H1 (cell line): ENCODE data around the gene PAX7. TPM values are rescaled to one million over a fixed set of nuclear protein-coding genes. Genes with fewer than 3 reads are reported as not detected.

Source experiments
- CTCF ChIA-PET: fragments of 300-600 bp; sonication (Branson Sonifier 250); formaldehyde crosslinking; loops from one replicate; lab custom pipeline; 2021; ENCODE audit not compliant: partially characterized antibody; lab: Charles Lee
- POLR2A ChIA-PET: fragments of 300-600 bp; sonication (Branson Sonifier 250); formaldehyde crosslinking; loops from one replicate; lab custom pipeline; 2021; ENCODE audit warnings: inconsistent platforms; ENCODE audit not compliant: partially characterized antibody; lab: Charles Lee
- DNase-seq, 2 experiments: peaks; one replicate each; pipeline versions ENCODE4 v3.0.0 to v3.0.0-alpha.2; 2010 to 2022; ENCODE audit warnings: low spot score in 2 of 2, low read depth in 1 of 2, mixed read lengths in 1 of 2
- FAIRE-seq: peaks from 2 replicates; lab custom pipeline; 2011; peaks lifted over from hg19 to GRCh38; lab: Jason Lieb, UNC
- H2AFZ ChIP-seq: 2 replicates; pipeline ENCODE4 v1.8.1; 2012; ENCODE audit warnings: low read length, inconsistent platforms
- H2AK5ac ChIP-seq: 2 replicates; pipeline ENCODE4 v1.6.1; 2013; ENCODE audit warnings: low read depth, low read length
- H2BK120ac ChIP-seq: replicated peaks from 2 replicates; pipeline ENCODE3; 2013; ENCODE audit warnings: low read depth, low read length, inconsistent platforms
- H2BK12ac ChIP-seq: 2 replicates; pipeline ENCODE4 v1.6.1; 2013; ENCODE audit warnings: low read depth, low read length
- H2BK15ac ChIP-seq: 2 replicates; pipeline ENCODE4 v1.6.1; 2013; ENCODE audit warnings: low read length
- H2BK20ac ChIP-seq: 2 replicates; pipeline ENCODE4 v1.6.1; 2013; ENCODE audit warnings: low read length
- H2BK5ac ChIP-seq: 2 replicates; pipeline ENCODE4 v1.6.1; 2013; ENCODE audit warnings: low read depth, low read length
- H3K14ac ChIP-seq: 2 replicates; pipeline ENCODE4 v1.6.1; 2013; ENCODE audit warnings: inconsistent platforms; ENCODE audit not compliant: insufficient read length
- H3K18ac ChIP-seq: 2 replicates; pipeline ENCODE4 v1.6.1; 2013; ENCODE audit warnings: low read length; ENCODE audit errors: extremely low read depth
- H3K23ac ChIP-seq: 2 replicates; pipeline ENCODE4 v1.6.1; 2013; ENCODE audit warnings: inconsistent platforms; ENCODE audit not compliant: insufficient read length
- H3K23me2 ChIP-seq: 2 replicates; pipeline ENCODE4 v1.6.1; 2013; ENCODE audit warnings: low read depth, low read length
- H3K27ac ChIP-seq: 2 replicates; pipeline ENCODE4 v1.6.1; 2011; ENCODE audit warnings: low read depth, low read length, inconsistent platforms
- H3K27me3 ChIP-seq, 4 experiments: replicated peaks in 1 of 4; 1 replicate in 1 of 4; 2 replicates in 3 of 4; pipeline versions ENCODE4 v1.6.1 to v1.8.1; 2011 to 2013; ENCODE audit warnings: low read length in 3 of 4, mild to moderate bottlenecking in 3 of 4, inconsistent platforms in 2 of 4, mixed read lengths in 2 of 4, moderate library complexity in 1 of 4; ENCODE audit not compliant: control insufficient read depth in 3 of 4, insufficient read depth in 3 of 4; ENCODE audit errors: extremely low read depth in 1 of 4
- H3K36me3 ChIP-seq, 4 experiments: 2 replicates each; pipeline versions ENCODE4 v1.6.1 to v1.8.1; 2011 to 2013; ENCODE audit warnings: mild to moderate bottlenecking in 4 of 4, low read length in 3 of 4, moderate library complexity in 2 of 4, control low read depth in 1 of 4, inconsistent platforms in 1 of 4; ENCODE audit not compliant: insufficient read depth in 4 of 4, control insufficient read depth in 2 of 4
- H3K4ac ChIP-seq: replicated peaks from 2 replicates; pipeline ENCODE3; 2013; ENCODE audit warnings: low read length, low read depth, mixed read lengths, inconsistent platforms; ENCODE audit not compliant: insufficient read length
- H3K4me1 ChIP-seq, 4 experiments: replicated peaks in 1 of 4; 1 replicate in 1 of 4; 2 replicates in 3 of 4; pipeline versions ENCODE4 v1.6.1 to v1.8.1; 2011 to 2013; ENCODE audit warnings: low read length in 3 of 4, inconsistent platforms in 2 of 4, mixed read lengths in 1 of 4; ENCODE audit not compliant: insufficient read depth in 4 of 4, control insufficient read depth in 3 of 4
- H3K4me2 ChIP-seq, 2 experiments: 2 replicates each; pipeline versions ENCODE4 v1.6.1 to v1.8.1; 2011 to 2013; ENCODE audit warnings: low read depth in 2 of 2, low read length in 2 of 2, control low read depth in 1 of 2, inconsistent platforms in 1 of 2, mild to moderate bottlenecking in 1 of 2; ENCODE audit not compliant: insufficient read depth in 1 of 2
- H3K4me3 ChIP-seq, 4 experiments: fragments of 200-600, 300-600 bp in 1 of 4; sonication (generic), shearing (Covaris generic), sonication (Bioruptor Twin) in 1 of 4; 2 replicates each; pipeline versions ENCODE4 v1.5.1 to v1.8.1; 2011 to 2016; ENCODE audit warnings: low read length in 4 of 4, low read depth in 3 of 4, control low read depth in 2 of 4, inconsistent platforms in 2 of 4, mild to moderate bottlenecking in 2 of 4, mixed read lengths in 1 of 4, moderate library complexity in 1 of 4; ENCODE audit not compliant: insufficient read depth in 2 of 4; ENCODE audit errors: extremely low read depth in 1 of 4
- H3K56ac ChIP-seq: replicated peaks from 2 replicates; pipeline ENCODE3; 2013; ENCODE audit warnings: low read depth, mild to moderate bottlenecking, mixed read lengths, low read length, inconsistent platforms; ENCODE audit not compliant: insufficient read length
- H3K79me1 ChIP-seq: 2 replicates; pipeline ENCODE4 v1.6.1; 2013; ENCODE audit warnings: low read depth, low read length, control low read depth
- H3K79me2 ChIP-seq, 2 experiments: 2 replicates each; pipeline versions ENCODE4 v1.6.1 to v1.8.1; 2012 to 2013; ENCODE audit warnings: low read length in 2 of 2, mild to moderate bottlenecking in 2 of 2, inconsistent platforms in 1 of 2; ENCODE audit not compliant: insufficient read depth in 2 of 2, control insufficient read depth in 1 of 2
- H3K9ac ChIP-seq, 4 experiments: replicated peaks in 1 of 4; 1 replicate in 1 of 4; 2 replicates in 3 of 4; pipeline versions ENCODE4 v1.6.1 to v1.8.1; 2011 to 2013; ENCODE audit warnings: low read depth in 3 of 4, low read length in 3 of 4, control low read depth in 2 of 4, mild to moderate bottlenecking in 2 of 4, moderate library complexity in 2 of 4, inconsistent platforms in 1 of 4; ENCODE audit errors: extremely low read depth in 1 of 4
- H3K9me3 ChIP-seq, 2 experiments: 2 replicates each; pipeline versions ENCODE4 v1.6.1 to v1.8.1; 2012 to 2013; ENCODE audit warnings: mild to moderate bottlenecking in 2 of 2, moderate library complexity in 2 of 2, control low read depth in 1 of 2, inconsistent platforms in 1 of 2, low read depth in 1 of 2, low read length in 1 of 2, mixed read lengths in 1 of 2; ENCODE audit not compliant: insufficient read depth in 2 of 2
- H4K20me1 ChIP-seq, 2 experiments: replicated peaks in 1 of 2; 2 replicates each; pipeline versions ENCODE3 to v1.8.1; 2011 to 2013; ENCODE audit warnings: inconsistent platforms in 2 of 2, low read length in 2 of 2, mild to moderate bottlenecking in 1 of 2; ENCODE audit not compliant: insufficient read depth in 2 of 2, control insufficient read depth in 1 of 2
- H4K5ac ChIP-seq: 2 replicates; pipeline ENCODE4 v1.6.1; 2013; ENCODE audit warnings: low read length, low read depth, mixed read lengths, inconsistent platforms; ENCODE audit not compliant: insufficient read length
- H4K8ac ChIP-seq: 2 replicates; pipeline ENCODE4 v1.8.0; 2013; ENCODE audit warnings: mild to moderate bottlenecking, moderate library complexity, low read length, inconsistent platforms; ENCODE audit not compliant: insufficient read depth; ENCODE audit errors: extremely low read depth
- H4K91ac ChIP-seq: replicated peaks from 2 replicates; pipeline ENCODE3; 2013; ENCODE audit warnings: low read length, mixed read lengths, inconsistent platforms; ENCODE audit not compliant: insufficient read length
- HDAC2 ChIP-seq, 2 experiments: fragments of 300-600 bp in 1 of 2; sonication (generic) in 1 of 2; IDR thresholded peaks; 2 replicates each; pipeline ENCODE4 v1.6.1; 2011 to 2012; ENCODE audit warnings: low read depth in 2 of 2, low read length in 2 of 2, mild to moderate bottlenecking in 2 of 2, moderate library complexity in 2 of 2, borderline replicate concordance in 1 of 2, inconsistent platforms in 1 of 2
- RAD21 ChIP-seq, 2 experiments: IDR thresholded peaks in 1 of 2; conservative IDR thresholded peaks in 1 of 2; 2 replicates each; pipeline ENCODE4 v1.6.1; 2011; ENCODE audit warnings: low read depth in 2 of 2, low read length in 2 of 2, improper control_type of control experiment in 1 of 2, inconsistent platforms in 1 of 2, mild to moderate bottlenecking in 1 of 2, moderate library complexity in 1 of 2
- WGBS, 2 experiments: shearing (Covaris generic) in 1 of 2; methylation state at CpG; one replicate each; pipeline versions ENCODE4 v1.1.6 to v1.1.7; 2013 to 2015; ENCODE audit warnings: low lambda C conversion rate in 2 of 2, mixed read lengths in 2 of 2, inconsistent platforms in 1 of 2, low coverage in 1 of 2, missing lambda C conversion rate in 1 of 2; ENCODE audit not compliant: insufficient replicate concordance in 2 of 2, insufficient coverage in 1 of 2, insufficient read length in 1 of 2; ENCODE audit errors: extremely low coverage in 1 of 2, missing lambda C conversion rate in 1 of 2; 5-methylcytosine and 5-hydroxymethylcytosine counted together
- polyA plus RNA-seq, 7 experiments: library from polyadenylated mRNA; depleted of rRNA in 3 of 7; stranded (reverse) in 5 of 7; unstranded in 2 of 7; fragments of >200 nt in 5 of 7; fragments of 200-250 nt in 2 of 7; gene quantifications; 1 replicate in 5 of 7; 2 replicates in 1 of 7; 4 replicates in 1 of 7; pipeline versions ENCODE4 v1.2.1 to v1.2.3, GENCODE V29; 2011 to 2013; ENCODE audit warnings: missing spikeins in 2 of 7, mixed read lengths in 2 of 7
- total RNA-seq: library from RNA; stranded (reverse); fragmentation: NEBNext Ultra II Directional; extraction: Animal tissue kit (Norgen Biotek cat#: 25700); gene quantifications from 2 replicates; pipeline ENCODE4 v1.2.1, GENCODE V29; 2021
- TF ChIP-seq, protein P1 (sequence below), 3 experiments: IDR thresholded peaks; 1 replicate in 2 of 3; 2 replicates in 1 of 3; pipeline versions ENCODE4 v1.5.1 to v1.6.1; 2011; ENCODE audit warnings: low read length in 3 of 3, mild to moderate bottlenecking in 3 of 3, inconsistent platforms in 2 of 3, low read depth in 1 of 3, moderate library complexity in 1 of 3; ENCODE audit not compliant: insufficient read depth in 1 of 3; ENCODE audit errors: control extremely low read depth in 1 of 3

Gene PAX7
- total and polyA plus RNA-seq, 2 of the 8 experiments (the other 6 are each of a cell fraction or from before 2014, with no cell fraction given), result not detected

DNA sequence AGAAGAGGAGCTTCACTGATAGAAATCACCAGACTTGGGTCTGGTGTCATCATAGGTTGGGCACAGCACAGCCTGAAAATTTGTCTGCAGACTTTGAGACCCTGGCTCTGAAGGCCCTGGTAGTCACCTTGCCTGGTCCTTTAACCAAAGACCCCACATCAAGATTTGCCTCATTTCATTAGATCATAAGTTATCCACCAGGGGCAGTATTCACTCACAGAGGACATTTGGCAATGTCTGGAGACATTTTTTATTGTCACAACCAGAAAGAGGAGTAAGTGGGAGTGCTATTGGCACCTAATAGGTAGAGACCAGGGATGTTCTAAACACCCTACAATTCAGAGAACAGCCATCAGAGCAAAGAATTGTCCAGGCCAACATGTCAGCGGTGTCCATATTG is 22.1 kb upstream of the PAX7 start:
- H2AFZ ChIP-seq, result no peak overlapping the region

More for the DNA sequence above, 22.1 kb upstream of the PAX7 start:
- FAIRE-seq, result no peak
- Histone ChIP-seq H4K20me1 (no peaks in the 10 kb centered on the region), H3K4me3 (no peak overlapping the region), H3K4ac (no peak overlapping the region), H3K4me2 (no peak overlapping the region), H3K79me1 (no peaks in the 10 kb centered on the region), H3K4me1 (peaks cover 0 to 5% (median 0%) of the 10 kb centered on the region in 4 experiments; a peak in 2 of 7 replicates), H4K8ac (no peak overlapping the region), H4K5ac (no peak overlapping the region), H3K18ac (no peak overlapping the region), H3K27ac (no peak overlapping the region), H3K36me3 (no peaks in the 10 kb centered on the region), H2BK20ac (no peak overlapping the region), H3K14ac (no peak overlapping the region), H2BK120ac (no peak overlapping the region), H3K56ac (no peak overlapping the region), H3K79me2 (no peaks in the 10 kb centered on the region), H4K91ac (no peak overlapping the region), H2BK15ac (no peak overlapping the region), H3K27me3 (peaks cover 0 to 2% (median under 1%) of the 10 kb centered on the region in 4 experiments; a peak in 1 of 7 replicates), H3K23me2 (no peaks in the 10 kb centered on the region; the same call in 1 of the 2 replicates), H2AK5ac (no peak overlapping the region), H3K9ac (no peak overlapping the region), H3K23ac (no peak overlapping the region), H3K9me3 (no peaks in the 10 kb centered on the region), H2BK5ac (no peak overlapping the region), H2BK12ac (no peak overlapping the region)
- ChIA-PET POLR2A (no interaction called here), CTCF (interaction anchor here (0.6 to 3.2 kb wide), 21 partner anchors 8 to 257 kb away, joined by 3 to 22 read pairs (median 4); no protein-coding TSS in a partner anchor)
- WGBS, 2 experiments, result 100% methylated on average over 1 of the region's 1 CpG; no CpG with 5 or more reads in 1 of the 2 experiments
- DNase-seq, result no peak
- TF ChIP-seq RAD21 (IDR thresholded peaks at IDR 0.05 in 1 of 2, conservative IDR thresholded peaks at IDR 0.05 in 1 of 2; ENCODE audit: low read depth in 2 of 2, low read length in 2 of 2), result peak; percentile 46 to 60
- TF ChIP-seq HDAC2 (IDR thresholded peaks at IDR 0.05; ENCODE audit: borderline replicate concordance in 1 of 2, low read depth in 2 of 2, low read length in 2 of 2), result no peak
- TF ChIP-seq, protein P1, sequence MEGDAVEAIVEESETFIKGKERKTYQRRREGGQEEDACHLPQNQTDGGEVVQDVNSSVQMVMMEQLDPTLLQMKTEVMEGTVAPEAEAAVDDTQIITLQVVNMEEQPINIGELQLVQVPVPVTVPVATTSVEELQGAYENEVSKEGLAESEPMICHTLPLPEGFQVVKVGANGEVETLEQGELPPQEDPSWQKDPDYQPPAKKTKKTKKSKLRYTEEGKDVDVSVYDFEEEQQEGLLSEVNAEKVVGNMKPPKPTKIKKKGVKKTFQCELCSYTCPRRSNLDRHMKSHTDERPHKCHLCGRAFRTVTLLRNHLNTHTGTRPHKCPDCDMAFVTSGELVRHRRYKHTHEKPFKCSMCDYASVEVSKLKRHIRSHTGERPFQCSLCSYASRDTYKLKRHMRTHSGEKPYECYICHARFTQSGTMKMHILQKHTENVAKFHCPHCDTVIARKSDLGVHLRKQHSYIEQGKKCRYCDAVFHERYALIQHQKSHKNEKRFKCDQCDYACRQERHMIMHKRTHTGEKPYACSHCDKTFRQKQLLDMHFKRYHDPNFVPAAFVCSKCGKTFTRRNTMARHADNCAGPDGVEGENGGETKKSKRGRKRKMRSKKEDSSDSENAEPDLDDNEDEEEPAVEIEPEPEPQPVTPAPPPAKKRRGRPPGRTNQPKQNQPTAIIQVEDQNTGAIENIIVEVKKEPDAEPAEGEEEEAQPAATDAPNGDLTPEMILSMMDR (IDR thresholded peaks at IDR 0.05; ENCODE audit: control extremely low read depth in 1 of 3, insufficient read depth in 1 of 3, low read depth in 1 of 3, low read length in 3 of 3), result peak in 2 of 3 experiments; percentile 38; a peak in 2 of 4 replicates
